HG02678 (cell line): ENCODE measurements around the gene PRPF38A.
"Not testable (repeated sequence)": the region's sequence is repeated elsewhere in the genome, so short reads cannot be mapped to it uniquely, and the experiment has no call there.

ENCODE experiments used
- ATAC-seq: cut with Tn5 transposase; IDR thresholded peaks from one replicate; pipeline ENCODE4 v1.9.1; 2021; ENCODE audit warnings: mild to moderate bottlenecking, moderate library complexity; ENCODE audit not compliant: unreplicated experiment

PRPF38A gene, protein sequence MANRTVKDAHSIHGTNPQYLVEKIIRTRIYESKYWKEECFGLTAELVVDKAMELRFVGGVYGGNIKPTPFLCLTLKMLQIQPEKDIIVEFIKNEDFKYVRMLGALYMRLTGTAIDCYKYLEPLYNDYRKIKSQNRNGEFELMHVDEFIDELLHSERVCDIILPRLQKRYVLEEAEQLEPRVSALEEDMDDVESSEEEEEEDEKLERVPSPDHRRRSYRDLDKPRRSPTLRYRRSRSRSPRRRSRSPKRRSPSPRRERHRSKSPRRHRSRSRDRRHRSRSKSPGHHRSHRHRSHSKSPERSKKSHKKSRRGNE

DNA sequence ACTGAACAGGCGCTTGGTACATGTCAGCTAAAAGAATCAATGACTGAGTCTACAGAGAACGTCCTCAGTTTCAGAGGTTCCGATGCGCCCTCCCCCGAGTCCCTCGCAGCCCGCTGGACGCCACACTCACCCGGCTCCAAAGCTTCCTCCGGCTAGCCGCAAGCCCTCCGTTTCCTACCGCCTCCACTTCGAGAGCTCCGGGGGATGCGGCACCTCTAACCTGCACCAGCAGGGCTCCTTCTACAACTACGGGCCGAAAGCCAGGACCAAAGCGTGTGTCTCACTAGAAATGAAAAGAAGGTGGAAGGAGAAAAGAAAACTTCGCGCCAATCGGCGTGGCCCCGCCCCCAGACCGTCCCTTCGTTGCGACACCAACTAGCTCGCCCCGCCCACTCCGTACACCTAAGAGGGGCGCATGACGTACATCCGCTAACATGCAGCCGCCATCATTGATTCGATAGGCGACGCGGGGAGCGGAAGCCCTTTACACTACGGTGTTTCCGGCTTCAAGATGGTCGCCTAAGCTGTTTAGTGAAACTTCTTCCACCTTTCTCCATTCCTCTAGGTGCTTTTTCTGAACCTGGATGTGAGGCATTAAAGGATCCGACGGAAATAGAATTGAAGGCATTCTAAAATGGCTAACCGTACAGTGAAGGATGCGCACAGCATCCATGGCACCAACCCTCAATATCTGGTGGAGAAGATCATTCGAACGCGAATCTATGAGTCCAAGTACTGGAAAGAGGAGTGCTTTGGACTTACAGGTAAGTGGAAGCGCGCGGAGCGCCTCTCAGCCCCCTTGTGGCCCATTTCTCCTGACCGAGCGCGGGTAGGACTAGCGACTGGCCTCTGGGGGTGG, at the start of gene PRPF38A, which contains the start of gene ORC1:
TSS of gene PRPF38A (plus strand) at position 487 of the 859 bp plus-strand sequence. CDS start at position 635, 148 bp downstream.
TSS of gene ORC1 (minus strand) at position 308 of the 859 bp plus-strand sequence. CDS start 2,200 bp downstream, outside the sequence.
- ATAC-seq: peak; percentile 96

DNA sequence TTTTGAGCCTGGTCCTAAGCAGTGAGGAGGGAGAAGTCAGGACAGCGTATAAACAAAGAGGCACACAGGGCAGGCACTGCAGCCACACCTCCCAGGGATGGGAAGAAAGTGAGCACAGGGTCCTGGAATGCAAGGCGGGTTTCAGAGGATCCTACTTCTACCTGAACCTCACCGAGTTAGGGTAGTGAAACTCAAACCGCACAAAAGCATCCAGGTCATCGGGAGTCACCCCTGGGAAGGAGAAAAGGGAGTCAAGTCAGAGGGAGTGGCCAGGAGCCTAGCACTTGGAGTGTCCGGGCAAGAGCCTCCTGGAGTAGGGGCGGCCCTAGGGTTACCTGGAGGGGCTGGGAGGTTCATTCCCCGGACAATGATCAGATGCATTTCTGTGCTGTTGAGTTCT, 49.0 kb upstream of the PRPF38A start:
- no peak for ATAC-seq

- no peak for ATAC-seq
Measured at GRCh38 chr1:52355847-52356505, 48.4 kb upstream of the PRPF38A start.

DNA sequence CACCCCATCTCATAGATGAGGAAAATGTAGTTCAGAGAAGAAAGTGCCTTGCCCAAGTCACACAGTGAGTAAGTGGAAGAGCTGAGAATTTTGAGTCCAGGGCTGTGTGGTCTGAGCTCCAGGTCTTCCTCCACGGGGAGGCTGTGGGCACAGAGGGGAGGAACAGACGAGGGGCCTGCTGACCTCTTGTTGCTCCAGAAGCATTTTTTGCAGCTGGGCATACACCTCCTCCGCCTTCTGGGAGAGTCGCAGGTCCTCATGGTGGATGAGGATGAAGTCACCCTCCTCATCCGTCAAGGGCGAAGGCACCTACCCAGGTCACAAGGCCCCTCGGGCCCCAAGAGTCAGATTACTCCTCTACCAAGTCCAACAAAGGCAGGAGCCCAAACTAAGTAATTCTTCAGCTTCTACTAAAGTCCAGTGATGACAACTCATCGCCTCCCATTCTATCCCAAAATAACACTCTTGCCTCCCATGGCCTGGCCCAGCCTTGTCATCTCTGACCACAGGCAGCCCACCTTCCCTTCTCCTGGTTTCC, 47.5 kb upstream of the PRPF38A start:
- ATAC-seq: no peak

- no peak for ATAC-seq
Measured at GRCh38 chr1:52357397-52357796, 47.0 kb upstream of the PRPF38A start.

- ATAC-seq: no peak
Measured at GRCh38 chr1:52358851-52359497, 45.4 kb upstream of the PRPF38A start.

- ATAC-seq: no peak
Measured at GRCh38 chr1:52359676-52360594, 44.5 kb upstream of the PRPF38A start.

- ATAC-seq: no peak
Measured at GRCh38 chr1:52360595-52360968, 43.8 kb upstream of the PRPF38A start.

GRCh38 chr1:52364235-52364839, 40.1 kb upstream of the PRPF38A start:
- ATAC-seq: no peak

- no peak for ATAC-seq
Measured at GRCh38 chr1:52365071-52365745, 39.2 kb upstream of the PRPF38A start.

- ATAC-seq: peak; percentile 91
Measured at GRCh38 chr1:52365746-52366516, 38.5 kb upstream of the PRPF38A start, which contains the start of gene CC2D1B. TSS of gene CC2D1B (minus strand) at chr1:52366205. CDS start at chr1:52364620, 1,585 bp downstream.

DNA sequence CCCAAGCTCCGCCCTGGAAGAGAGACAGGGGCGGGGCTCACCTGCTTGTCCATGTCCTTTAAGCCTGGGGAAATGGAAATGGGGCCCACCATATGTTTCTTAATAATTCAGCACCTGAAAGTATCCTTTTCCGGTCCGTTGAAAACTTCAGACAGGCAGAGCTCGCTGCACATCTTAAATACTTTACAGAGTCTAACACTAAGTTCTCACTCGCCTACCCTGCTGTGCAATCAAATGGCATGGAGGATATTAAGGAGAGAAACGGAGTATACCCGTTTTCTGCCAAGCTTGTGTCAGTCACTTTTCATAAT, 37.9 kb upstream of the PRPF38A start:
- ATAC-seq: no peak

GRCh38 chr1:52367272-52367671, 37.1 kb upstream of the PRPF38A start:
- ATAC-seq: no peak

GRCh38 chr1:52368383-52369172, 35.8 kb upstream of the PRPF38A start:
- ATAC-seq: no peak

GRCh38 chr1:52369851-52370250, 34.6 kb upstream of the PRPF38A start:
- ATAC-seq: not testable (repeated sequence)

- no peak for ATAC-seq
Measured at GRCh38 chr1:52385376-52385775, 19.0 kb upstream of the PRPF38A start.

DNA sequence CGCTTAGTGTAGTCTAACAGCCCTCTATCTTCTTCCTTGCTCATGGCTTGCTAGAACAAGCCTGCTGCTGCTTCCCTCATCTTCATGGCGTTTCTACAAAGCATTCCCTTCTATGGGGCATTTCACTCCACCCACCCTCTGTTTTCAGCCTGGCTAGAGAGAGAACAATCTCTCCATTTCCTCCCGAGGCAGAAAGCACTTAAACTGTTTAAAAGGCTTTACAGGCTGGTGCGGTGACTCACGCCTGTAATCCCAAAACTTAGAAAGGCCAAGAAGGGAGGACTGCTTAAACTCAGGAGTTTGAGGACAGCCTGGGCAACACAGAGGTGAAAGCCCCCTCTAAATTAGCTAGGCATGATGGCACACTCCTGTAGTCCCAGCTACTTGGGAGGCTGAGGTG, 17.9 kb upstream of the PRPF38A start:
- no peak for ATAC-seq
